ENCODE measurements around the gene OR51V1.

Gene OR51V1

DNA sequence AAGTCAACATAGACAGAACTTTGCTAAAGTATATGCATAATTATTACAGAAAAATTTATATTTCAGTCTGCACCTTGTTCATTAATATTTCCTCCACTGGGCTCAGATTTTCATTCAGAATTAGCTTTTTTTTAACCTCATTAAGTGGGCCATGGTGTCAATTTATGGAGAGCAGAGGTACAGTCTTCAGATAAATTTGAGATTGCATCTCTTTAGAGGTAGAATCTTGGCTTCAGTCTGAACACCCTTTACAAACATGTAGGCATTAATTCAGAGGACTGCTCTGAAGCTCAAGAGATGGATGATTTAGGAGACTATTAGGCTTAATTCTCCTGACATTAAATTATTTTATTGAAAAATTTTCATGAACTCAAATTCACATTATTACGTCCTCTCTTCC, 29.8 kb upstream of the OR51V1 start:
- no peak overlapping the region for H3K4me3 ChIP-seq (ENCODE audit: low read depth, low read length)
- no peak for TF ChIP-seq CTCF (IDR thresholded peaks at IDR 0.05; ENCODE audit: borderline replicate concordance, insufficient read depth, low read depth, low read length)

- no peak for TF ChIP-seq CTCF (IDR thresholded peaks at IDR 0.05; ENCODE audit: borderline replicate concordance, insufficient read depth, low read depth, low read length)
Observed at GRCh38 chr11:5229796-5230195, 29.3 kb upstream of the OR51V1 start.

DNA sequence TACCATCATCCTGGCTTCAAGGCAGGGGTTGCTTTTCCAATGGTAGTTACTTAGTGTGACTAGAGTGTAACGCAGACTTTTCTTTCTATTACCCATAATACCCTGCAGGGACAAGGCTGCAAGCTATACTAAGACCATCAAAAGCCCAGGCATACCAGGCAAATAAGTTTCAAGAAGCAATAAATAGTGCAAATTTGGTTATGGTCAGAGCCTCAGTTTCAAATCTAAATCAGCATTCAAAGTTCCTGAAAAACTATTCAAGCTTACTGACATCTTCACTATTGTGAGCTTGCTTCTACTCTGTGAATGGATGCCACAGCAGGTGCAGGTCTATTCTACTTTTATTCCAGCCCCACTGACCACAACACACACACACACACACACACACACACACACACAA, 28.9 kb upstream of the OR51V1 start:
- no peak overlapping the region for H3K4me3 ChIP-seq (ENCODE audit: low read depth, low read length)
- no peak for TF ChIP-seq CTCF (IDR thresholded peaks at IDR 0.05; ENCODE audit: borderline replicate concordance, insufficient read depth, low read depth, low read length)

More at GRCh38 chr11:5229796-5230195, 29.3 kb upstream of the OR51V1 start:
- H3K4me3 ChIP-seq (ENCODE audit: low read depth, low read length), result no peak overlapping the region

- no peak for TF ChIP-seq CTCF (IDR thresholded peaks at IDR 0.05; ENCODE audit: borderline replicate concordance, insufficient read depth, low read depth, low read length)
- H3K4me3 ChIP-seq (ENCODE audit: low read depth, low read length), result no peak overlapping the region
Observed at GRCh38 chr11:5228124-5228523, 27.6 kb upstream of the OR51V1 start.

GRCh38 chr11:5227681-5228080, 27.2 kb upstream of the OR51V1 start:
- TF ChIP-seq CTCF (IDR thresholded peaks at IDR 0.05; ENCODE audit: borderline replicate concordance, insufficient read depth, low read depth, low read length), result no peak
- no peak overlapping the region for H3K4me3 ChIP-seq (ENCODE audit: low read depth, low read length)

DNA sequence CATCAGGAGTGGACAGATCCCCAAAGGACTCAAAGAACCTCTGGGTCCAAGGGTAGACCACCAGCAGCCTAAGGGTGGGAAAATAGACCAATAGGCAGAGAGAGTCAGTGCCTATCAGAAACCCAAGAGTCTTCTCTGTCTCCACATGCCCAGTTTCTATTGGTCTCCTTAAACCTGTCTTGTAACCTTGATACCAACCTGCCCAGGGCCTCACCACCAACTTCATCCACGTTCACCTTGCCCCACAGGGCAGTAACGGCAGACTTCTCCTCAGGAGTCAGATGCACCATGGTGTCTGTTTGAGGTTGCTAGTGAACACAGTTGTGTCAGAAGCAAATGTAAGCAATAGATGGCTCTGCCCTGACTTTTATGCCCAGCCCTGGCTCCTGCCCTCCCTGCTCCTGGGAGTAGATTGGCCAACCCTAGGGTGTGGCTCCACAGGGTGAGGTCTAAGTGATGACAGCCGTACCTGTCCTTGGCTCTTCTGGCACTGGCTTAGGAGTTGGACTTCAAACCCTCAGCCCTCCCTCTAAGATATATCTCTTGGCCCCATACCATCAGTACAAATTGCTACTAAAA, 26.3 kb upstream of the OR51V1 start, which contains the start of gene HBB:
Gene HBB (minus strand): TSS at position 340 of the 579 bp plus-strand sequence. CDS start 50 bp downstream, at position 290.
- no peak within 1 kb of the TSS for H3K4me3 ChIP-seq (ENCODE audit: low read depth, low read length)
- no peak for TF ChIP-seq CTCF (IDR thresholded peaks at IDR 0.05; ENCODE audit: borderline replicate concordance, insufficient read depth, low read depth, low read length)

DNA sequence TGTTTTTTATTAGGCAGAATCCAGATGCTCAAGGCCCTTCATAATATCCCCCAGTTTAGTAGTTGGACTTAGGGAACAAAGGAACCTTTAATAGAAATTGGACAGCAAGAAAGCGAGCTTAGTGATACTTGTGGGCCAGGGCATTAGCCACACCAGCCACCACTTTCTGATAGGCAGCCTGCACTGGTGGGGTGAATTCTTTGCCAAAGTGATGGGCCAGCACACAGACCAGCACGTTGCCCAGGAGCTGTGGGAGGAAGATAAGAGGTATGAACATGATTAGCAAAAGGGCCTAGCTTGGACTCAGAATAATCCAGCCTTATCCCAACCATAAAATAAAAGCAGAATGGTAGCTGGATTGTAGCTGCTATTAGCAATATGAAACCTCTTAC, 25.0 kb upstream of the OR51V1 start:
- TF ChIP-seq CTCF (IDR thresholded peaks at IDR 0.05; ENCODE audit: borderline replicate concordance, insufficient read depth, low read depth, low read length), result no peak
- H3K4me3 ChIP-seq (ENCODE audit: low read depth, low read length), result no peak overlapping the region
